ENCODE measurements around the gene WTAP. TPM values are rescaled to one million over a fixed set of nuclear protein-coding genes. Genes with fewer than 3 reads are reported as not detected.

WTAP gene
- total RNA-seq, 4 donors from 2014 or later: 83.6 to 132 (median 119) TPM

DNA sequence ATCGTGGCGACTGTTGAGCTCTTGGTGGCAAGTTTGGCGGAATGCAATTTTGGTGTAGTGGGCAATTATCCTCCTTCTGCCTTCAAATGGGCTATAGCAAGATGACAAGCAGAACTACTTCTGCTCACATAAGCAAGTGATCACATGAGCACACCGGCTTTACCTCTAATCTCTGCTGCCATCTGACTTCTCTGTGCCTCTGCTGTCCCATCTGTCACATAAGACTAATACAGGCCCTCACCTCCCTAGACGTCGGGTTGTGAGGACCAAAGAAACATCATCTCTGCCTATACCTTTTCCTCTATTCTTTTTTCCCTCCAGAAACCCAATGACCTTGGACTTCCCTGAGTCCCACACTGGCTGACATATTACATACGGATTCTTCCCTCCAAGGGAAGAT lies 13.3 kb upstream of the WTAP start:
- no peaks in the 10 kb centered on the region for H3K9me3 ChIP-seq
- no peak overlapping the region for H3K4me3 ChIP-seq (replicated peaks in 1 of 3)
- 96 to 97% methylated on average over 7 of the region's 7 CpGs for WGBS, 2 donors
- intact Hi-C loops (cut with DNase I): no loop called here
- TF ChIP-seq, protein P1, sequence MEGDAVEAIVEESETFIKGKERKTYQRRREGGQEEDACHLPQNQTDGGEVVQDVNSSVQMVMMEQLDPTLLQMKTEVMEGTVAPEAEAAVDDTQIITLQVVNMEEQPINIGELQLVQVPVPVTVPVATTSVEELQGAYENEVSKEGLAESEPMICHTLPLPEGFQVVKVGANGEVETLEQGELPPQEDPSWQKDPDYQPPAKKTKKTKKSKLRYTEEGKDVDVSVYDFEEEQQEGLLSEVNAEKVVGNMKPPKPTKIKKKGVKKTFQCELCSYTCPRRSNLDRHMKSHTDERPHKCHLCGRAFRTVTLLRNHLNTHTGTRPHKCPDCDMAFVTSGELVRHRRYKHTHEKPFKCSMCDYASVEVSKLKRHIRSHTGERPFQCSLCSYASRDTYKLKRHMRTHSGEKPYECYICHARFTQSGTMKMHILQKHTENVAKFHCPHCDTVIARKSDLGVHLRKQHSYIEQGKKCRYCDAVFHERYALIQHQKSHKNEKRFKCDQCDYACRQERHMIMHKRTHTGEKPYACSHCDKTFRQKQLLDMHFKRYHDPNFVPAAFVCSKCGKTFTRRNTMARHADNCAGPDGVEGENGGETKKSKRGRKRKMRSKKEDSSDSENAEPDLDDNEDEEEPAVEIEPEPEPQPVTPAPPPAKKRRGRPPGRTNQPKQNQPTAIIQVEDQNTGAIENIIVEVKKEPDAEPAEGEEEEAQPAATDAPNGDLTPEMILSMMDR (IDR thresholded peaks at IDR 0.05): no peak
- TF ChIP-seq POLR2A (IDR thresholded peaks at IDR 0.05): no peak
- H3K27ac ChIP-seq: no peak overlapping the region
- peaks cover 0 to 6% of the 10 kb centered on the region in 2 donors for H3K4me1 ChIP-seq
- no peaks in the 10 kb centered on the region for H3K27me3 ChIP-seq
- no peak for DNase-seq
- no peaks in the 10 kb centered on the region for H3K36me3 ChIP-seq

DNA sequence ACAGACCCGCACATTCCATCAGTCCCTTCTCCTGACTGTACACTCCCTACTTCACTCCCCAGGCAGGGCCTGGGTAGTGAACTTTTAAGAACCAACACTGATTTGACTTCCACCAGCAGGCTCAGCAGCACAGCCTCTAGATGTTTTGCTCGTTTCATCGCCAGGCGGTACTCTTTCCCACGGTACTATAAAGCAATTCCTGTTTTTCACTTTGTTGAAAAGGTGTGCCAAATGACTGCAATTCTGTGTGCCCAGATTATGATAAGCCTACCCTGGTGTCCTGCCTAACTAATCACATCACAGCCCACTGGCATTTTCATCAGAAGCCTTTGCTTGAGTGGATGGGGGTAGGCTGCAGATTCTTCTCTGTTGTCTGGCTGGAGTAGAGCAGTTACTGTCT lies 12.9 kb upstream of the WTAP start:
- no peaks in the 10 kb centered on the region for H3K9me3 ChIP-seq
- intact Hi-C loops (cut with DNase I): no loop called here
- H3K4me1 ChIP-seq: peaks cover 0 to 6% of the 10 kb centered on the region in 2 donors
- no peak overlapping the region for H3K4me3 ChIP-seq (replicated peaks in 1 of 3)
- no peak for TF ChIP-seq POLR2A (IDR thresholded peaks at IDR 0.05)
- TF ChIP-seq, protein P1 (IDR thresholded peaks at IDR 0.05): no peak
- H3K27ac ChIP-seq: no peak overlapping the region
- no peaks in the 10 kb centered on the region for H3K27me3 ChIP-seq
- H3K36me3 ChIP-seq: no peaks in the 10 kb centered on the region
- WGBS, 2 donors: 86 to 90% methylated on average over 5 of the region's 5 CpGs
- no peak for DNase-seq

DNA sequence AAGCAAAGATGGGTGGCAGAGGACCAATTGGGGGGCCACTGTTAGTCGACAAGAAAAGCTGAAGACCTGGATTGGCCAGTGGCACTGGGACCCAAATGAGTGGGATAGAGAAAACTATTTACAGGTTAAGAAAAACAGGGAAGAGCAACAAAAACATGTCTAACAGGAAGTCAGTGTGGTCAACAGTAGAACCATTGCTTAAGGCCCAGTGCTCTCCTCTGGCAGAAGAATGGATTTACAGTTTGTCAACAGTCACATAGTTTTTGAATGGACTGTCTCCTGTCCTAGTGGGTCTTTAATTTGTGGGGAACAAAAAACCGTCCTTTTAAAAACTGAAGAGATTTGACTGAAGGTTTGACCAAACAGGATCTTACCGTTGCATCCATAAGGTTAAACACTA lies 12.1 kb upstream of the WTAP start:
- H3K36me3 ChIP-seq: no peaks in the 10 kb centered on the region
- TF ChIP-seq, protein P1 (IDR thresholded peaks at IDR 0.05): no peak
- no peak for TF ChIP-seq POLR2A (IDR thresholded peaks at IDR 0.05)

DNA sequence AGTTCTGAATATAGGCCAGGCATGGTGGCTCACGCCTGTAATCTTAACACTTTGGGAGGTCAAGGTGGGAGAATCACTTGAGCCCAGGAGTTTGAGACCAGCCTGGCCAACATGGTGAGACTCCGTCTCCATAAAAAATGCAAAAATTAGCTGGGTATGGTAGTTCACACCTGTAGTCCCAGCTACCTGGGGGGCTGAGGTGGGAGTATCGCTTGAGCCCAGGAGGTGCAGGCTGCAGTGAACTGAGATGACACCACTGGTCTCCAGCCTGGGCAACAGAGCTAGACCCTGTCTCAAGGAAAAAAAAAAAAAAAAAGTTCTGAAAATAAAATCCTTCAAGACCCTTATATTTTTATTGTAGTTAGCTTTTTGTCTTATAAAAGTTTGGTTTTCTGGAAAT lies 11.7 kb upstream of the WTAP start:
- Histone ChIP-seq H3K4me3 (replicated peaks in 1 of 3) (no peak overlapping the region), H3K4me1 (peaks cover 0 to 6% of the 10 kb centered on the region in 2 donors), H3K36me3 (no peaks in the 10 kb centered on the region), H3K27me3 (no peaks in the 10 kb centered on the region), H3K27ac (peak overlapping the region in 2 of 3 donors; percentile 24 to 53), H3K9me3 (no peaks in the 10 kb centered on the region)
- intact Hi-C loops (cut with DNase I): no loop called here
- WGBS, 2 donors: 93 to 96% methylated on average over 3 of the region's 3 CpGs
- TF ChIP-seq, protein P1 (IDR thresholded peaks at IDR 0.05): no peak
- no peak for TF ChIP-seq POLR2A (IDR thresholded peaks at IDR 0.05)
- DNase-seq: no peak

More for the DNA sequence above, 12.1 kb upstream of the WTAP start:
- H3K4me1 ChIP-seq: peaks cover 0 to 6% of the 10 kb centered on the region in 2 donors
- intact Hi-C loops (cut with DNase I): no loop called here
- no peaks in the 10 kb centered on the region for H3K27me3 ChIP-seq
- H3K4me3 ChIP-seq (replicated peaks in 1 of 3): no peak overlapping the region
- no peaks in the 10 kb centered on the region for H3K9me3 ChIP-seq
- WGBS, 2 donors: 70 to 72% methylated on average over 3 of the region's 3 CpGs
- H3K27ac ChIP-seq: no peak overlapping the region
- no peak for DNase-seq

DNA sequence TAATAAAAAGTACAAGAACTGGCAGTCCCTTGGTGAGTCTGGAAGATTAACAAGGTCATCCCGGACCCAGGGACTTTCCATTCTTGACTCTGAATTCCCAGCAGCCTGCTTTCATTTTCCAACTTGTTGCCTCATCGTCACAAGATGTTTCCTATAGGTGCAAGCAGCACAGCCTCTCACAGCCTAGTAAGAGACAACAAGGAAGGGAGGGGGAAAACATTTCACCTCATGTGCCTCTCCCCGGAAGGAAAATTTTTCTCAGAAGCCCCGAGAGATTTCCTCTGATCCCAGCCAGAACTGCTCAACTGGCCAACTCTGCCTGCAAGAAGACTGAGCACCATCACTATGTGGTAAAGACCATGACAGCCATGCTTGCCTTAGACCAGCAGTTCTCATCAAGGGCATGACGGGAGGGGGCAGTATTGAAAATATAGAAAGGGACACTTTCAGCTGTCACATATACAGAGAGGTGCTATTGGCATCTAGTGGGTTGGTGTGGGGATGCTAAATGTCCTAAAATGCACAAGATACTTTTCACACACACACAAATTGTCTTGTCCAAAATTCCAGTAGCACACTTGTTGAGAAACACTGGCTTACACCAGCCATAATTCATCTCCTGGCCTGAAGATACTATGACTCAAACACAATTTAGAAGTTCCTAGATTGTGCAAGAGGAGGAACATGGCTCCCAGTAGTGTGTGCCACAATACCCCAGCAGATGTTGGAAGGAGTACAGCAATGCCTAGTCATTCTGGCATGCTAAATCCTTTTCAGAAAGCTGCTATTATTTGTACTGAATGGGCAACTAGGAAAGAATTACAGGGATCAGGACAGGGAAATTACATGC lies 10.8 kb upstream of the WTAP start:
- peak in 1 of 2 donors; percentile 5 for DNase-seq
- no peak for TF ChIP-seq POLR2A (IDR thresholded peaks at IDR 0.05)
- TF ChIP-seq, protein P1 (IDR thresholded peaks at IDR 0.05): no peak
- H3K4me1 ChIP-seq: peaks cover 0 to 6% of the 10 kb centered on the region in 2 donors
- intact Hi-C loops (cut with DNase I): no loop called here
- H3K36me3 ChIP-seq: no peaks in the 10 kb centered on the region
- H3K9me3 ChIP-seq: no peaks in the 10 kb centered on the region
- H3K4me3 ChIP-seq (replicated peaks in 1 of 3): no peak overlapping the region
- no peaks in the 10 kb centered on the region for H3K27me3 ChIP-seq
- 61 to 75% methylated on average over 5 of the region's 5 CpGs for WGBS, 2 donors
- H3K27ac ChIP-seq: peak overlapping the region; percentile 24 to 67 (median 53)

Measured in thyroid gland (tissue), 4 donors.